Uterus (tissue), 4 donors: ENCODE measurements around the gene SOCS4. TPM values are rescaled to one million over a fixed set of nuclear protein-coding genes. Genes with fewer than 3 reads are reported as not detected.
A peak's percentile ranks its signal among the peaks of the same experiment; 100 is the strongest.

Experiments used
- DNase-seq, 2 donors: peaks; one replicate each; pipeline ENCODE4 v3.0.0-alpha.2; 2019 to 2020
- H3K27ac ChIP-seq, 2 donors: fragments of 200-600 bp; sonication (generic); 1 replicate in 1 of 2; 2 replicates in 1 of 2; pipeline ENCODE4 v1.5.1; 2016 to 2018
- H3K27me3 ChIP-seq, 2 donors: fragments of 200-600 bp; sonication (generic); one replicate each; pipeline ENCODE4 v1.5.1; 2018 to 2019; ENCODE audit warnings: control low read depth in 1 of 2
- H3K36me3 ChIP-seq, 2 donors: fragments of 200-600 bp; sonication (generic); one replicate each; pipeline ENCODE4 v1.5.1; 2019; ENCODE audit warnings: control low read depth in 1 of 2
- H3K4me1 ChIP-seq, 2 donors: fragments of 200-600 bp; sonication (generic); one replicate each; pipeline ENCODE4 v1.5.1; 2018 to 2019; ENCODE audit warnings: control low read depth in 1 of 2
- H3K4me3 ChIP-seq, 2 donors: fragments of 200-600 bp; sonication (generic); 1 replicate in 1 of 2; 2 replicates in 1 of 2; pipeline ENCODE4 v1.5.1; 2018 to 2019; ENCODE audit warnings: mild to moderate bottlenecking in 1 of 2
- H3K9me3 ChIP-seq, 2 donors: fragments of 200-600 bp; sonication (generic); one replicate each; pipeline ENCODE4 v1.5.1; 2019; ENCODE audit warnings: control low read depth in 1 of 2
- POLR2A ChIP-seq, 2 donors: fragments of 450-650 bp; IDR thresholded peaks; one replicate each; pipeline ENCODE4 v1.6.1; 2016; ENCODE audit warnings: antibody characterized with exemption in 2 of 2, mild to moderate bottlenecking in 1 of 2, moderate library complexity in 1 of 2
- intact Hi-C: fragments of 100-400 bp; cut with DNase I; formaldehyde crosslinking; loops from one replicate; pipeline ENCODE4 v1.15.1; 2023; ENCODE audit warnings: low total_unique reads
- total RNA-seq, 4 donors: library from RNA; depleted of rRNA in 3 of 4; stranded (reverse); fragments of >200 nt in 3 of 4; gene quantifications; one replicate each; pipeline versions ENCODE4 v1.1.0 to v1.2.4, GENCODE V29; 2014 to 2023
- TF ChIP-seq, protein P1 (sequence below), 4 experiments: fragments of 200-600 bp in 2 of 4; fragments of 450-650 bp in 2 of 4; sonication (generic) in 2 of 4; IDR thresholded peaks; one replicate each; pipeline ENCODE4 v1.5.1; 2016 to 2019; ENCODE audit warnings: antibody characterized with exemption in 4 of 4, mild to moderate bottlenecking in 2 of 4, moderate library complexity in 1 of 4
- donor health status: DM: yes; HTN: yes; CAD: no.

Gene SOCS4
- total RNA-seq, 4 donors from 2014 or later: 10.2 to 36.4 (median 22.4) TPM

GRCh38 chr14:55052269-55052930 is 25.4 kb downstream of the SOCS4 start:
- peak overlapping the region; percentile 97 to 98 for H3K27ac ChIP-seq
- DNase-seq: no peak
- H3K4me3 ChIP-seq: peak overlapping the region; percentile 63 to 94
- H3K36me3 ChIP-seq: no peaks in the 10 kb centered on the region
- TF ChIP-seq POLR2A (IDR thresholded peaks at IDR 0.05): no peak
- no peaks in the 10 kb centered on the region for H3K27me3 ChIP-seq
- intact Hi-C loops: no loop called here
- H3K9me3 ChIP-seq: no peaks in the 10 kb centered on the region
- peaks cover 0 to 6% of the 10 kb centered on the region in 2 donors for H3K4me1 ChIP-seq

GRCh38 chr14:55053018-55053417 is 26.0 kb downstream of the SOCS4 start:
- H3K4me3 ChIP-seq: peak overlapping the region in 1 of 2 donors; percentile 63
- H3K9me3 ChIP-seq: no peaks in the 10 kb centered on the region
- H3K4me1 ChIP-seq: peaks cover 0 to 6% of the 10 kb centered on the region in 2 donors
- no peaks in the 10 kb centered on the region for H3K36me3 ChIP-seq
- DNase-seq: no peak
- intact Hi-C loops: no loop called here
- H3K27me3 ChIP-seq: no peaks in the 10 kb centered on the region
- H3K27ac ChIP-seq: peak overlapping the region; percentile 97 to 98
- TF ChIP-seq, protein P1, sequence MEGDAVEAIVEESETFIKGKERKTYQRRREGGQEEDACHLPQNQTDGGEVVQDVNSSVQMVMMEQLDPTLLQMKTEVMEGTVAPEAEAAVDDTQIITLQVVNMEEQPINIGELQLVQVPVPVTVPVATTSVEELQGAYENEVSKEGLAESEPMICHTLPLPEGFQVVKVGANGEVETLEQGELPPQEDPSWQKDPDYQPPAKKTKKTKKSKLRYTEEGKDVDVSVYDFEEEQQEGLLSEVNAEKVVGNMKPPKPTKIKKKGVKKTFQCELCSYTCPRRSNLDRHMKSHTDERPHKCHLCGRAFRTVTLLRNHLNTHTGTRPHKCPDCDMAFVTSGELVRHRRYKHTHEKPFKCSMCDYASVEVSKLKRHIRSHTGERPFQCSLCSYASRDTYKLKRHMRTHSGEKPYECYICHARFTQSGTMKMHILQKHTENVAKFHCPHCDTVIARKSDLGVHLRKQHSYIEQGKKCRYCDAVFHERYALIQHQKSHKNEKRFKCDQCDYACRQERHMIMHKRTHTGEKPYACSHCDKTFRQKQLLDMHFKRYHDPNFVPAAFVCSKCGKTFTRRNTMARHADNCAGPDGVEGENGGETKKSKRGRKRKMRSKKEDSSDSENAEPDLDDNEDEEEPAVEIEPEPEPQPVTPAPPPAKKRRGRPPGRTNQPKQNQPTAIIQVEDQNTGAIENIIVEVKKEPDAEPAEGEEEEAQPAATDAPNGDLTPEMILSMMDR (IDR thresholded peaks at IDR 0.05): no peak
- no peak for TF ChIP-seq POLR2A (IDR thresholded peaks at IDR 0.05)

- Histone ChIP-seq H3K27ac (no peak overlapping the region), H3K4me1 (peaks cover 0 to 6% of the 10 kb centered on the region in 2 donors)
Observed at GRCh38 chr14:55053500-55053899, 26.5 kb downstream of the SOCS4 start.

GRCh38 chr14:55054098-55054497 is 27.1 kb downstream of the SOCS4 start:
- no peak overlapping the region for H3K27ac ChIP-seq
- no peaks in the 10 kb centered on the region for H3K36me3 ChIP-seq
- intact Hi-C loops: no loop called here
- no peak overlapping the region for H3K4me3 ChIP-seq
- DNase-seq: no peak
- H3K4me1 ChIP-seq: peaks cover 0 to 6% of the 10 kb centered on the region in 2 donors
- no peaks in the 10 kb centered on the region for H3K27me3 ChIP-seq
- H3K9me3 ChIP-seq: no peaks in the 10 kb centered on the region
- TF ChIP-seq, protein P1 (IDR thresholded peaks at IDR 0.05): no peak

More at GRCh38 chr14:55053500-55053899, 26.5 kb downstream of the SOCS4 start:
- Histone ChIP-seq H3K9me3 (no peaks in the 10 kb centered on the region), H3K4me3 (no peak overlapping the region), H3K36me3 (no peaks in the 10 kb centered on the region), H3K27me3 (no peaks in the 10 kb centered on the region)
- no peak for DNase-seq
- TF ChIP-seq, protein P1 (IDR thresholded peaks at IDR 0.05): no peak
- no peak for TF ChIP-seq POLR2A (IDR thresholded peaks at IDR 0.05)
- intact Hi-C loops: no loop called here

DNA sequence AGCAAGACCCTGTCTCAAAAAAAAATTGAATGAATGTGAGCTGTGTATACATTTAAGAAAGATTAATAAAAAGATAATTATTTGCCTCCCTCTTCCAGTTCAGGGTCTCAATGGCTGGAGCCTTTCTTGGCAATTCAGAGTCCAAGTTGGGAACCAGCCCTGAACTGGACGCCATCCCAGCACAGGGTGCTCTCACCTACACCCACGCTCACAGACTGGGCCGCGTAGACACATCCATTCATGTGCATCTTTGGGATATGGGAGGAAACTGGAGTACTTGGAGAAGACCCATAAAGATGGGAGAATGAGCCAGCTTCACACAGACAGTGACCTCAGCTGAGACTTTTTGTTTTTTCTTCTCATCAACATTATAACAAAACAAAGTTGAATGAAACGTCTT is 30.9 kb downstream of the SOCS4 start:
- intact Hi-C loops: no loop called here
- TF ChIP-seq POLR2A (IDR thresholded peaks at IDR 0.05): no peak
- TF ChIP-seq, protein P1 (IDR thresholded peaks at IDR 0.05): no peak
- no peak for DNase-seq

More for the DNA sequence above, 30.9 kb downstream of the SOCS4 start:
- Histone ChIP-seq H3K27me3 (no peaks in the 10 kb centered on the region), H3K9me3 (no peaks in the 10 kb centered on the region), H3K36me3 (no peaks in the 10 kb centered on the region), H3K27ac (no peak overlapping the region), H3K4me3 (no peak overlapping the region), H3K4me1 (peaks cover 0 to 6% of the 10 kb centered on the region in 2 donors)
